ES-I3 (cell line): ENCODE measurements around the gene NT5C2.
"Not testable (repeated sequence)": the region's sequence is repeated elsewhere in the genome, so short reads cannot be mapped to it uniquely, and the experiment has no call there.

Source experiments
- H3K36me3 ChIP-seq: 2 replicates; pipeline ENCODE4 v1.6.1; 2013; ENCODE audit warnings: mild to moderate bottlenecking, low read length, control low read depth, moderate library complexity; ENCODE audit not compliant: insufficient read depth
- H3K4me1 ChIP-seq: 2 replicates; pipeline ENCODE4 v1.6.1; 2013; ENCODE audit warnings: mild to moderate bottlenecking, control low read depth, low read length; ENCODE audit not compliant: insufficient read depth
- H3K9ac ChIP-seq: 2 replicates; pipeline ENCODE4 v1.6.1; 2013; ENCODE audit warnings: low read depth, mild to moderate bottlenecking, low read length, moderate library complexity
- H3K9me3 ChIP-seq: 2 replicates; pipeline ENCODE4 v1.6.1; 2013; ENCODE audit warnings: mild to moderate bottlenecking, low read length, moderate library complexity; ENCODE audit not compliant: control insufficient read depth, insufficient read depth

The NT5C2 gene

GRCh38 chr10:103140469-103140868, 52.6 kb downstream of the NT5C2 start:
- Histone ChIP-seq H3K36me3 (peaks cover 17% of the 10 kb centered on the region), H3K4me1 (peaks cover 7% of the 10 kb centered on the region; the same call in 1 of the 2 replicates), H3K9ac (no peak overlapping the region)

GRCh38 chr10:103139803-103140202, 53.3 kb downstream of the NT5C2 start:
- peaks cover 22% of the 10 kb centered on the region for H3K36me3 ChIP-seq
- H3K9me3 ChIP-seq = peaks cover under 1% of the 10 kb centered on the region; the same call in 1 of the 2 replicates
- no peak overlapping the region for H3K9ac ChIP-seq
- peaks cover 2% of the 10 kb centered on the region; the same call in 1 of the 2 replicates for H3K4me1 ChIP-seq

More at GRCh38 chr10:103140469-103140868, 52.6 kb downstream of the NT5C2 start:
- no peaks in the 10 kb centered on the region; the same call in 1 of the 2 replicates for H3K9me3 ChIP-seq

- not testable (repeated sequence) for H3K9me3 ChIP-seq, H3K4me1 ChIP-seq, H3K9ac ChIP-seq
- H3K36me3 ChIP-seq = peaks cover 17% of the 10 kb centered on the region
Measured at GRCh38 chr10:103135168-103135567, 57.9 kb downstream of the NT5C2 start.

- Histone ChIP-seq H3K4me1 (no peaks in the 10 kb centered on the region), H3K36me3 (peaks cover 14% of the 10 kb centered on the region), H3K9me3 (peaks cover 6% of the 10 kb centered on the region), H3K9ac (no peak overlapping the region)
Measured at GRCh38 chr10:103130910-103131309, 62.2 kb downstream of the NT5C2 start.

GRCh38 chr10:103130180-103130579, 62.9 kb downstream of the NT5C2 start:
- H3K9me3 ChIP-seq, H3K9ac ChIP-seq, H3K36me3 ChIP-seq, H3K4me1 ChIP-seq: not testable (repeated sequence)

- H3K9ac ChIP-seq = no peak overlapping the region
Measured at GRCh38 chr10:103127241-103127640, 65.8 kb downstream of the NT5C2 start.

GRCh38 chr10:103125323-103126267, 67.5 kb downstream of the NT5C2 start:
- Histone ChIP-seq H3K4me1 (no peaks in the 10 kb centered on the region), H3K9me3 (peaks cover under 1% of the 10 kb centered on the region; the same call in 1 of the 2 replicates), H3K9ac (no peak overlapping the region), H3K36me3 (no peaks in the 10 kb centered on the region; the same call in 1 of the 2 replicates)

More at GRCh38 chr10:103127241-103127640, 65.8 kb downstream of the NT5C2 start:
- H3K4me1 ChIP-seq = no peaks in the 10 kb centered on the region
- peaks cover 4% of the 10 kb centered on the region for H3K9me3 ChIP-seq
- H3K36me3 ChIP-seq = peaks cover 4% of the 10 kb centered on the region; the same call in 1 of the 2 replicates

GRCh38 chr10:103124420-103125096, 68.5 kb downstream of the NT5C2 start:
- no peak overlapping the region for H3K9ac ChIP-seq
- H3K36me3 ChIP-seq = no peaks in the 10 kb centered on the region; the same call in 1 of the 2 replicates
- no peaks in the 10 kb centered on the region for H3K4me1 ChIP-seq
- H3K9me3 ChIP-seq = no peaks in the 10 kb centered on the region

GRCh38 chr10:103123282-103124024, 69.6 kb downstream of the NT5C2 start:
- H3K9ac ChIP-seq = no peak overlapping the region
- H3K4me1 ChIP-seq = no peaks in the 10 kb centered on the region
- H3K36me3 ChIP-seq = no peaks in the 10 kb centered on the region; the same call in 1 of the 2 replicates
- no peaks in the 10 kb centered on the region for H3K9me3 ChIP-seq

GRCh38 chr10:103120977-103121735, 71.9 kb downstream of the NT5C2 start:
- H3K36me3 ChIP-seq = no peaks in the 10 kb centered on the region; the same call in 1 of the 2 replicates
- no peaks in the 10 kb centered on the region for H3K9me3 ChIP-seq
- no peak overlapping the region for H3K9ac ChIP-seq
- H3K4me1 ChIP-seq = no peaks in the 10 kb centered on the region

GRCh38 chr10:103120546-103120945, 72.5 kb downstream of the NT5C2 start:
- Histone ChIP-seq H3K9ac (no peak overlapping the region), H3K9me3 (no peaks in the 10 kb centered on the region), H3K4me1 (no peaks in the 10 kb centered on the region; the same call in 1 of the 2 replicates), H3K36me3 (no peaks in the 10 kb centered on the region)

- no peaks in the 10 kb centered on the region for H3K9me3 ChIP-seq
- H3K9ac ChIP-seq = no peak overlapping the region
- H3K36me3 ChIP-seq = no peaks in the 10 kb centered on the region
- no peaks in the 10 kb centered on the region; the same call in 1 of the 2 replicates for H3K4me1 ChIP-seq
Measured at GRCh38 chr10:103117247-103117646, 75.8 kb downstream of the NT5C2 start.

GRCh38 chr10:103114876-103115275, 78.2 kb downstream of the NT5C2 start:
- Histone ChIP-seq H3K9ac (no peak overlapping the region), H3K36me3 (no peaks in the 10 kb centered on the region), H3K9me3 (no peaks in the 10 kb centered on the region), H3K4me1 (peaks cover 4% of the 10 kb centered on the region; the same call in 1 of the 2 replicates)
